Panc1 (cell line): ENCODE data around the gene GAR1.

Experiments used
- POLR2AphosphoS5 ChIP-seq: IDR thresholded peaks from 2 replicates; pipeline ENCODE4 v1.6.1; 2012; ENCODE audit warnings: mild to moderate bottlenecking, low read depth, low read length, moderate library complexity
- SIN3A ChIP-seq: IDR thresholded peaks from 2 replicates; pipeline ENCODE4 v1.6.1; 2012; ENCODE audit warnings: low read depth, mild to moderate bottlenecking, low read length, moderate library complexity, borderline replicate concordance; ENCODE audit not compliant: insufficient read depth
- TF ChIP-seq, protein P1 (sequence below): fragments of 450-650 bp; IDR thresholded peaks from 2 replicates; pipeline ENCODE4 v1.5.1; 2017; ENCODE audit warnings: mild to moderate bottlenecking
- TF ChIP-seq, protein P2 (sequence below), 2 experiments: IDR thresholded peaks; 2 replicates each; pipeline ENCODE4 v1.6.1; 2011 to 2012; ENCODE audit warnings: low read depth in 2 of 2, control low read depth in 1 of 2, low read length in 1 of 2, mild to moderate bottlenecking in 1 of 2, moderate library complexity in 1 of 2; ENCODE audit not compliant: insufficient read depth in 1 of 2

DNA sequence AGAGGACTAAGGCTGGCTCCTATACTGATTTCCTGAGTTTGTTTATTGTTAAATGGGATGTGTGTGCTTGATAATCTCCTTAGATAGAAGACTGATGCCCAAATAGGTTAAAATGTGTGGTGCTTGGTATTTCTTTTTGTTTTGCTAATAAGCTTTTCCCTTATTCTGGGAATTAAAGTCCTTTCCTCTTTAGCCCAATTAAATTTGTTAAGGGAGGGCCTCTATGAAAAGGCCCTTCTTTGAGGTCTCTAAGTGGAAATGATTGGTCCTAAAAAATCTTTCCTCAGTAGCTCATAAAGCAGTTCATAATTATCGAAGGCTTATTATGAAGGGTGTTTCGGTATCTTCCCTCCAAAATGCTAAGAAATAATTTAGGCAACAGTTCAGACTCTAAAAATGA lies 12.1 kb downstream of the GAR1 start, which contains the start of gene RRH:
- TF ChIP-seq, protein P1, sequence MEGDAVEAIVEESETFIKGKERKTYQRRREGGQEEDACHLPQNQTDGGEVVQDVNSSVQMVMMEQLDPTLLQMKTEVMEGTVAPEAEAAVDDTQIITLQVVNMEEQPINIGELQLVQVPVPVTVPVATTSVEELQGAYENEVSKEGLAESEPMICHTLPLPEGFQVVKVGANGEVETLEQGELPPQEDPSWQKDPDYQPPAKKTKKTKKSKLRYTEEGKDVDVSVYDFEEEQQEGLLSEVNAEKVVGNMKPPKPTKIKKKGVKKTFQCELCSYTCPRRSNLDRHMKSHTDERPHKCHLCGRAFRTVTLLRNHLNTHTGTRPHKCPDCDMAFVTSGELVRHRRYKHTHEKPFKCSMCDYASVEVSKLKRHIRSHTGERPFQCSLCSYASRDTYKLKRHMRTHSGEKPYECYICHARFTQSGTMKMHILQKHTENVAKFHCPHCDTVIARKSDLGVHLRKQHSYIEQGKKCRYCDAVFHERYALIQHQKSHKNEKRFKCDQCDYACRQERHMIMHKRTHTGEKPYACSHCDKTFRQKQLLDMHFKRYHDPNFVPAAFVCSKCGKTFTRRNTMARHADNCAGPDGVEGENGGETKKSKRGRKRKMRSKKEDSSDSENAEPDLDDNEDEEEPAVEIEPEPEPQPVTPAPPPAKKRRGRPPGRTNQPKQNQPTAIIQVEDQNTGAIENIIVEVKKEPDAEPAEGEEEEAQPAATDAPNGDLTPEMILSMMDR, result no peak
- TF ChIP-seq, protein P2, sequence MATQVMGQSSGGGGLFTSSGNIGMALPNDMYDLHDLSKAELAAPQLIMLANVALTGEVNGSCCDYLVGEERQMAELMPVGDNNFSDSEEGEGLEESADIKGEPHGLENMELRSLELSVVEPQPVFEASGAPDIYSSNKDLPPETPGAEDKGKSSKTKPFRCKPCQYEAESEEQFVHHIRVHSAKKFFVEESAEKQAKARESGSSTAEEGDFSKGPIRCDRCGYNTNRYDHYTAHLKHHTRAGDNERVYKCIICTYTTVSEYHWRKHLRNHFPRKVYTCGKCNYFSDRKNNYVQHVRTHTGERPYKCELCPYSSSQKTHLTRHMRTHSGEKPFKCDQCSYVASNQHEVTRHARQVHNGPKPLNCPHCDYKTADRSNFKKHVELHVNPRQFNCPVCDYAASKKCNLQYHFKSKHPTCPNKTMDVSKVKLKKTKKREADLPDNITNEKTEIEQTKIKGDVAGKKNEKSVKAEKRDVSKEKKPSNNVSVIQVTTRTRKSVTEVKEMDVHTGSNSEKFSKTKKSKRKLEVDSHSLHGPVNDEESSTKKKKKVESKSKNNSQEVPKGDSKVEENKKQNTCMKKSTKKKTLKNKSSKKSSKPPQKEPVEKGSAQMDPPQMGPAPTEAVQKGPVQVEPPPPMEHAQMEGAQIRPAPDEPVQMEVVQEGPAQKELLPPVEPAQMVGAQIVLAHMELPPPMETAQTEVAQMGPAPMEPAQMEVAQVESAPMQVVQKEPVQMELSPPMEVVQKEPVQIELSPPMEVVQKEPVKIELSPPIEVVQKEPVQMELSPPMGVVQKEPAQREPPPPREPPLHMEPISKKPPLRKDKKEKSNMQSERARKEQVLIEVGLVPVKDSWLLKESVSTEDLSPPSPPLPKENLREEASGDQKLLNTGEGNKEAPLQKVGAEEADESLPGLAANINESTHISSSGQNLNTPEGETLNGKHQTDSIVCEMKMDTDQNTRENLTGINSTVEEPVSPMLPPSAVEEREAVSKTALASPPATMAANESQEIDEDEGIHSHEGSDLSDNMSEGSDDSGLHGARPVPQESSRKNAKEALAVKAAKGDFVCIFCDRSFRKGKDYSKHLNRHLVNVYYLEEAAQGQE (IDR thresholded peaks at IDR 0.05; ENCODE audit: insufficient read depth in 1 of 2, low read depth in 2 of 2, low read length in 1 of 2), result no peak
- TF ChIP-seq POLR2AphosphoS5, result no peak
- no peak for TF ChIP-seq SIN3A
